Thyroid gland (tissue), 4 donors: ENCODE data around the gene PTP4A2.

Source experiments
- CTCF ChIP-seq, 6 experiments: fragments of 200-600 bp in 3 of 6; fragments of 450-650 bp in 3 of 6; sonication (generic) in 3 of 6; IDR thresholded peaks; one replicate each; pipeline ENCODE4 v1.5.1; 2016 to 2019; ENCODE audit warnings: antibody characterized with exemption in 6 of 6, mild to moderate bottlenecking in 2 of 6, inconsistent platforms in 1 of 6, moderate library complexity in 1 of 6
- POLR2A ChIP-seq, 2 donors: fragments of 450-650 bp; IDR thresholded peaks; one replicate each; pipeline ENCODE4 v1.6.1; 2017; ENCODE audit warnings: antibody characterized with exemption in 2 of 2, mild to moderate bottlenecking in 2 of 2, moderate library complexity in 1 of 2

DNA sequence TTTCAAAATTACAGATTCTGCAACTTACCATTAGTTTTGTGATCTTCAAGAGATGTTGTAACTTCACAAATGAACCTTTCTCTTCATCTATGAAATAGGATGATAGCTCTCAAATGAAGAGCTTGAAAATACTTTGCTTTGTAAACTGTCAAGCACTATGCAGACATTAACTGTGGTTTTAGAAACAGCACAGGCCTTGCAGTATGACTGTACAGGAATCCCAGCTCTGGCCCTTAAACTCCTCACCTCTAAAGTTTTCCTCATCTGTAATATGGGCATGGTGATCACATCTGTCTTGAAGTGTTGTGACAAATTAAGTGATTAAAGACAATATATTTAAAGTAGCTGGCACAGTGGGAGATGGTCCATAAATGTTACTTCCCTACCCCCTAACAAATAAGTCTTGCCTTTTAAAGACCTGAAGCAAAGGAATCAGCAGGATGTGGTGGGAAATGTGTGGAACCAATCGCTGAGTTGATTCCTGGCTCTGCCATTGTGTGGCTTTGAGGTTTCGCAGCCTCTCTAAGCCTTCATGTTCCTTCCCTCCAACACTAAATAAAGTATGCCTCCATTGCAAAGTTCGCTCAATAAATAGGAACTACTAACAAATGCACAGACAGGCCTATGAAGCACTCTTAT, 5.5 kb upstream of the PTP4A2 start:
- no peak for TF ChIP-seq CTCF (IDR thresholded peaks at IDR 0.05)
- no peak for TF ChIP-seq POLR2A (IDR thresholded peaks at IDR 0.05)
